Endodermal cell (in vitro differentiated cells): ENCODE data around the gene OSGIN1. TPM values are rescaled to one million over a fixed set of nuclear protein-coding genes. Genes with fewer than 3 reads are reported as not detected.

Source experiments
- DNase-seq: peaks from one replicate; pipeline ENCODE4 v3.0.0-alpha.2; 2017
- H3K27ac ChIP-seq: 2 replicates; pipeline ENCODE4 v1.5.1; 2013; ENCODE audit warnings: mild to moderate bottlenecking, low read depth, low read length, moderate library complexity
- H3K27me3 ChIP-seq: 2 replicates; pipeline ENCODE4 v1.6.1; 2013; ENCODE audit warnings: mild to moderate bottlenecking, low read length, moderate library complexity; ENCODE audit not compliant: insufficient read depth, control insufficient read depth, poor library complexity, severe bottlenecking
- H3K36me3 ChIP-seq: 2 replicates; pipeline ENCODE4 v1.7.0; 2013; ENCODE audit warnings: mild to moderate bottlenecking, low read length, moderate library complexity; ENCODE audit not compliant: control insufficient read depth, insufficient read depth
- H3K4me1 ChIP-seq: one replicate; pipeline ENCODE4 v1.7.0; 2013; ENCODE audit warnings: low read length; ENCODE audit not compliant: control insufficient read depth, insufficient read depth
- H3K4me3 ChIP-seq: 2 replicates; pipeline ENCODE4 v1.5.1; 2013; ENCODE audit warnings: mild to moderate bottlenecking, low read length, moderate library complexity
- H3K9ac ChIP-seq: 2 replicates; pipeline ENCODE4 v1.6.1; 2013; ENCODE audit warnings: mild to moderate bottlenecking, low read length, moderate library complexity; ENCODE audit not compliant: poor library complexity, severe bottlenecking; ENCODE audit errors: extremely low read depth
- H3K9me3 ChIP-seq: 2 replicates; pipeline ENCODE4 v1.6.1; 2013; ENCODE audit warnings: mild to moderate bottlenecking, low read length, moderate library complexity; ENCODE audit not compliant: control insufficient read depth
- H3K27ac Mint-ChIP-seq: 2 replicates; pipeline ENCODE4 v1.8.0; 2020; ENCODE audit warnings: mixed read lengths
- H3K27me3 Mint-ChIP-seq: 2 replicates; pipeline ENCODE4 v1.8.0; 2021; ENCODE audit warnings: mild to moderate bottlenecking, mixed read lengths; ENCODE audit not compliant: insufficient read depth
- H3K36me3 Mint-ChIP-seq: 2 replicates; pipeline ENCODE4 v1.8.0; 2020; ENCODE audit warnings: low read depth, mixed read lengths
- H3K4me1 Mint-ChIP-seq: 2 replicates; pipeline ENCODE4 v1.8.0; 2020; ENCODE audit warnings: mixed read lengths
- H3K4me3 Mint-ChIP-seq: 2 replicates; pipeline ENCODE4 v1.8.0; 2020; ENCODE audit warnings: mild to moderate bottlenecking, moderate library complexity, mixed read lengths
- H3K9me3 Mint-ChIP-seq: 2 replicates; pipeline ENCODE4 v1.8.0; 2020; ENCODE audit warnings: mild to moderate bottlenecking, mixed read lengths
- WGBS, 2 experiments: methylation state at CpG; one replicate each; pipeline versions ENCODE4 v1.1.5 to v1.1.7; 2013; ENCODE audit warnings: missing lambda C conversion rate in 2 of 2, mixed read lengths in 1 of 2; ENCODE audit not compliant: insufficient coverage in 1 of 2, insufficient read length in 1 of 2; 5-methylcytosine and 5-hydroxymethylcytosine counted together
- total RNA-seq, 2 donors: library from RNA; stranded (reverse); fragmentation: NEBNext Ultra II Directional in 1 of 2; extraction: Animal tissue kit (Norgen Biotek cat#: 25700) in 1 of 2; gene quantifications; 2 replicates in 1 of 2; 3 replicates in 1 of 2; pipeline ENCODE4 v1.2.1, GENCODE V29; 2021
- TF ChIP-seq, protein P1 (sequence below): fragments of 200-600 bp; sonication (generic); conservative IDR thresholded peaks from 2 replicates; pipeline ENCODE4 v1.5.0; 2021; ENCODE audit warnings: antibody characterized with exemption, mild to moderate bottlenecking

Gene OSGIN1
- total RNA-seq, 2 donors from 2014 or later, result 1.6 to 2.7 TPM

DNA sequence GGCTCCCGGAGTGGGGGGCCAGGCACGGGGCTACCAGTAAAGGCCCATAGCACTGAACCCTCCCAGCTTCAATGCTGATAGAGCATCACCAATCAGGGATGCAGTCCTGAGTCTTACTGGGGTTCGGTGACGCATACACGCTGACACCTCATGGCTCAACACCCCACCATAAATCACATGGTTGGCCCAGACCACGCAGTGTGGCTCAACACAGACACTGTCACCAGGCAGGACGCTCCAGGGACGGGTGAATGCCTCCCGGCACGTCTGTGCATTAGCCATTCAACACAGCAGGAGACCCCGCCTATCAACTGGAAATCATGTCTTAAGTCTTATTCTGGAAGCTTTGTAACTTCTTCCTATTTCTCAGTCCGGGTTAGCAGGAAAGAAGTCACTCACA lies 50.0 kb downstream of the OSGIN1 start:
- H3K4me3 Mint-ChIP-seq, result no peak overlapping the region
- WGBS, 2 experiments, result 85 to 93% methylated on average over 10 to 12 of the region's 12 CpGs
- H3K4me1 Mint-ChIP-seq, result no peaks in the 10 kb centered on the region
- no peak overlapping the region for H3K27ac ChIP-seq
- no peaks in the 10 kb centered on the region for H3K9me3 ChIP-seq
- no peak overlapping the region for H3K27ac Mint-ChIP-seq
- H3K4me1 ChIP-seq, result no peaks in the 10 kb centered on the region
- TF ChIP-seq, protein P1, sequence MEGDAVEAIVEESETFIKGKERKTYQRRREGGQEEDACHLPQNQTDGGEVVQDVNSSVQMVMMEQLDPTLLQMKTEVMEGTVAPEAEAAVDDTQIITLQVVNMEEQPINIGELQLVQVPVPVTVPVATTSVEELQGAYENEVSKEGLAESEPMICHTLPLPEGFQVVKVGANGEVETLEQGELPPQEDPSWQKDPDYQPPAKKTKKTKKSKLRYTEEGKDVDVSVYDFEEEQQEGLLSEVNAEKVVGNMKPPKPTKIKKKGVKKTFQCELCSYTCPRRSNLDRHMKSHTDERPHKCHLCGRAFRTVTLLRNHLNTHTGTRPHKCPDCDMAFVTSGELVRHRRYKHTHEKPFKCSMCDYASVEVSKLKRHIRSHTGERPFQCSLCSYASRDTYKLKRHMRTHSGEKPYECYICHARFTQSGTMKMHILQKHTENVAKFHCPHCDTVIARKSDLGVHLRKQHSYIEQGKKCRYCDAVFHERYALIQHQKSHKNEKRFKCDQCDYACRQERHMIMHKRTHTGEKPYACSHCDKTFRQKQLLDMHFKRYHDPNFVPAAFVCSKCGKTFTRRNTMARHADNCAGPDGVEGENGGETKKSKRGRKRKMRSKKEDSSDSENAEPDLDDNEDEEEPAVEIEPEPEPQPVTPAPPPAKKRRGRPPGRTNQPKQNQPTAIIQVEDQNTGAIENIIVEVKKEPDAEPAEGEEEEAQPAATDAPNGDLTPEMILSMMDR, result no peak
- no peak overlapping the region for H3K4me3 ChIP-seq
- no peak overlapping the region for H3K9ac ChIP-seq
- H3K27me3 ChIP-seq, result no peaks in the 10 kb centered on the region
- H3K36me3 ChIP-seq, result no peaks in the 10 kb centered on the region
- no peaks in the 10 kb centered on the region for H3K9me3 Mint-ChIP-seq
- DNase-seq, result no peak
- H3K27me3 Mint-ChIP-seq, result peaks cover 7% of the 10 kb centered on the region
- no peaks in the 10 kb centered on the region for H3K36me3 Mint-ChIP-seq

DNA sequence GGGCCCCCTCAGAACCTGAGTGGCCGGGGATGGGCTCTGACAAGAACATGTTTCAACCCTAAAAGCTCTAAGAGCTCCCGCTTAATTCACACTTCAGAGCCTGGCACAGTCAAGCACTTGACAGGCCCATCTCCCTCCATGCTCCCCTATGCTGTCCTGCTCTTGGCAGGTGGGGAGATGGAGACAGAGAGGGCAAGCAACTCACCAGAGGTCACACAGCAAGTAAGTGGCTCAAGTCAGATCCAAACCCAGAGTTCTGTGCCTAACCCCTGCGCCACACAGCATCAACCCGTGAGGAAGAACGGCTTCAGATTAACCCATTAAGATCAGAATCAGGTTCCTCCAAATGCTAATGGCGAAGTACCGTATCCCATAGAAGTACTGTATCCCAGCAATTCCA lies 51.4 kb downstream of the OSGIN1 start:
- H3K27ac ChIP-seq, result no peak overlapping the region
- no peaks in the 10 kb centered on the region for H3K4me1 ChIP-seq
- H3K27me3 ChIP-seq, result no peaks in the 10 kb centered on the region
- Mint-ChIP-seq H3K4me3 (no peak overlapping the region), H3K4me1 (no peaks in the 10 kb centered on the region), H3K27ac (no peak overlapping the region), H3K9me3 (no peaks in the 10 kb centered on the region), H3K27me3 (peaks cover 8% of the 10 kb centered on the region), H3K36me3 (no peaks in the 10 kb centered on the region)
- no peak overlapping the region for H3K9ac ChIP-seq
- H3K36me3 ChIP-seq, result no peaks in the 10 kb centered on the region
- no peak for DNase-seq
- H3K4me3 ChIP-seq, result no peak overlapping the region
- no peaks in the 10 kb centered on the region for H3K9me3 ChIP-seq
- 93 to 95% methylated on average over 6 to 7 of the region's 7 CpGs for WGBS, 2 experiments
- TF ChIP-seq, protein P1, result no peak

DNA sequence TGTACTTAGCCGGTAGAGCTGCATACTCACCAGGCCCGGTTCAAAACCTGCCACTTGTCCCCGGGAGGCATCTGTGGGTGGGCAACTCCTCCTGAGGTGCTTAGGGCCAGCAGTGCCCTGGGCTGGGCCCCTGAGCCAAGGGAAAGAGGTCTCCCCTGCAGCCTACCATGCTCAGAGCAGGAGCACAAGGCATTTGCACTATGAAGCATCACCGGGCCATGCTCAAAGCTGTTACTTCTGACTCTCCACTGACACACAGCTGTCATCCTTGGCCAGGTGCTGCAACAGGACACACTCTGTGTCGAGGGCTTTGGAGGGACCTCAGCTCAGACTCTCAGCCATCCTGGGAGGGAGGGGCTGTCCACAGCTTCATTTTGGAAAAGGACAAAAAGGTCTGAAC lies 52.4 kb downstream of the OSGIN1 start:
- Histone ChIP-seq H3K9ac (no peak overlapping the region), H3K27me3 (no peaks in the 10 kb centered on the region), H3K27ac (no peak overlapping the region), H3K4me1 (no peaks in the 10 kb centered on the region), H3K9me3 (no peaks in the 10 kb centered on the region), H3K36me3 (no peaks in the 10 kb centered on the region), H3K4me3 (no peak overlapping the region)
- DNase-seq, result no peak
- Mint-ChIP-seq H3K27me3 (peaks cover 8% of the 10 kb centered on the region), H3K27ac (no peak overlapping the region), H3K36me3 (no peaks in the 10 kb centered on the region), H3K4me1 (no peaks in the 10 kb centered on the region), H3K9me3 (no peaks in the 10 kb centered on the region), H3K4me3 (no peak overlapping the region)
- WGBS, 2 experiments, result 90 to 94% methylated on average over 3 to 5 of the region's 5 CpGs
- TF ChIP-seq, protein P1, result no peak
